G401 (cell line): ENCODE results near the gene SFTPD. TPM values are rescaled to one million over a fixed set of nuclear protein-coding genes. Genes with fewer than 3 reads are reported as not detected.

ENCODE experiments used
- DNase-seq: peaks from one replicate; pipeline ENCODE4 v3.0.0-alpha.2; 2015; ENCODE audit warnings: low spot score
- in situ Hi-C: cut with HindIII; loops from 2 replicates; pipeline ENCODE4 v1.10.0; 2016; ENCODE audit warnings: low sequenced_read_pairs, mixed read lengths
- total RNA-seq: library from RNA; depleted of rRNA; stranded (reverse); fragments of >200 nt; shearing (Covaris generic); gene quantifications from 2 replicates; pipeline ENCODE4 v1.2.3, GENCODE V29; 2014

SFTPD gene
- total RNA-seq, 1 experiment from 2014 or later: not detected

- DNase-seq: no peak
- in situ Hi-C loops: no loop called here
Observed at GRCh38 chr10:79947083-79947415, 1.9 kb downstream of the SFTPD start.

GRCh38 chr10:79946271-79947082 is 2.4 kb downstream of the SFTPD start:
- in situ Hi-C loops: no loop called here
- no peak for DNase-seq

- no peak for DNase-seq
- in situ Hi-C loops: no loop called here
Observed at GRCh38 chr10:79944428-79945395, 4.2 kb downstream of the SFTPD start.

- in situ Hi-C loops: no loop called here
- no peak for DNase-seq
Observed at GRCh38 chr10:79943871-79944270, 5.0 kb downstream of the SFTPD start.

GRCh38 chr10:79942261-79943185 is 6.4 kb downstream of the SFTPD start:
- DNase-seq: no peak
- in situ Hi-C loops: no loop called here

GRCh38 chr10:79941585-79942210 is 7.2 kb downstream of the SFTPD start:
- no peak for DNase-seq
- in situ Hi-C loops: no loop called here

- no peak for DNase-seq
- in situ Hi-C loops: no loop called here
Observed at GRCh38 chr10:79941146-79941545, 7.8 kb downstream of the SFTPD start.

- in situ Hi-C loops: no loop called here
- no peak for DNase-seq
Observed at GRCh38 chr10:79940431-79940830, 8.5 kb downstream of the SFTPD start.

GRCh38 chr10:79939969-79940368 is 8.9 kb downstream of the SFTPD start:
- DNase-seq: no peak

GRCh38 chr10:79938728-79939406 is 10.0 kb downstream of the SFTPD start:
- in situ Hi-C loops: no loop called here
- no peak for DNase-seq

More at GRCh38 chr10:79939969-79940368, 8.9 kb downstream of the SFTPD start:
- in situ Hi-C loops: no loop called here

GRCh38 chr10:79937701-79938151 is 11.2 kb downstream of the SFTPD start:
- DNase-seq: no peak
- in situ Hi-C loops: no loop called here

GRCh38 chr10:79936625-79937615 is 12.0 kb downstream of the SFTPD start:
- no peak for DNase-seq
- in situ Hi-C loops: no loop called here

- in situ Hi-C loops: no loop called here
- no peak for DNase-seq
Observed at GRCh38 chr10:79933961-79934360, 14.9 kb downstream of the SFTPD start.

- DNase-seq: no peak
- in situ Hi-C loops: no loop called here
Observed at GRCh38 chr10:79932841-79933379, 16.0 kb downstream of the SFTPD start.

GRCh38 chr10:79932307-79932706 is 16.6 kb downstream of the SFTPD start:
- no peak for DNase-seq
- in situ Hi-C loops: no loop called here

GRCh38 chr10:79930751-79931150 is 18.2 kb downstream of the SFTPD start:
- DNase-seq: no peak

GRCh38 chr10:79930267-79930666 is 18.6 kb downstream of the SFTPD start:
- in situ Hi-C loops: no loop called here

More at GRCh38 chr10:79930751-79931150, 18.2 kb downstream of the SFTPD start:
- in situ Hi-C loops: no loop called here

More at GRCh38 chr10:79930267-79930666, 18.6 kb downstream of the SFTPD start:
- DNase-seq: no peak
